ENCODE data around the gene UCHL5. TPM values are rescaled to one million over a fixed set of nuclear protein-coding genes. Genes with fewer than 3 reads are reported as not detected.
"Not testable (repeated sequence)": the region's sequence is repeated elsewhere in the genome, so short reads cannot be mapped to it uniquely, and the experiment has no call there.

UCHL5 gene
- total RNA-seq, 1 donor from 2014 or later, result 28.5 TPM

DNA sequence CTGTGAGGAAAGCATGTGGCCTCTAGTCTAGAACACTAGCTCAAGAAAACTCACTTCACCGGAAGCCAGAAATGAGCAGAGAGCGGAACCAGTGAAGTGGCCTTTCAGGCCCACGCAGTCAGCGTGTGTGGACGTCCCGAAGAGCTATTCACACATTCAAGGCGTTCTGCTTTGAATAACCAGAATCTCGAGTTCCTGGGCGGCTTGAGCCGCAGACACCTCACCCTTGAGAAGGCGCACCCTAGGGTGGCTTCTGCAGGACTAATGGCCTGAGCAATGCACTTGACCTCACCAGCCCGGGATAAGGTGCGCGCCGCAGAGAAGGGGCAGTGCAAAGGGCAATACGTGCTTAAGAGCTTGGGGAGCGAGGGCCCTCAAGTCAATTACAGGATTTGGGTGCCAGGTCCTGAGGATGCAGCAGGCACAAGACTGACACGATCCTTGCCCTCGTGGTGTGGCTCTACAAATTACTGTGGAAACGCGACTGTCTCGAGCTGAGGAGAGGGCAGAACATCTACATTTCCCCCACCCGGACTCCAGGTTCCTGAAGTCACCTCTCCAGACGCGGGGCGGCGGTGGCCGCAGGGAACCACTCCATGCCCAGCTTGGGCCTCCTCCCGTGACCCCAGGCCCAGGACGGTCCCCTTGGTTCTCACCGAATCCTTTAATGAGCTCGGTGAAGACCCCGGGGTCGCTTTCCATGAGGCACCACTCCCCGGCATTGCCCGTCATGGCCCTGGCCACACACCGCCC is 455 bp downstream of the UCHL5 start:
- TF ChIP-seq, protein P1, sequence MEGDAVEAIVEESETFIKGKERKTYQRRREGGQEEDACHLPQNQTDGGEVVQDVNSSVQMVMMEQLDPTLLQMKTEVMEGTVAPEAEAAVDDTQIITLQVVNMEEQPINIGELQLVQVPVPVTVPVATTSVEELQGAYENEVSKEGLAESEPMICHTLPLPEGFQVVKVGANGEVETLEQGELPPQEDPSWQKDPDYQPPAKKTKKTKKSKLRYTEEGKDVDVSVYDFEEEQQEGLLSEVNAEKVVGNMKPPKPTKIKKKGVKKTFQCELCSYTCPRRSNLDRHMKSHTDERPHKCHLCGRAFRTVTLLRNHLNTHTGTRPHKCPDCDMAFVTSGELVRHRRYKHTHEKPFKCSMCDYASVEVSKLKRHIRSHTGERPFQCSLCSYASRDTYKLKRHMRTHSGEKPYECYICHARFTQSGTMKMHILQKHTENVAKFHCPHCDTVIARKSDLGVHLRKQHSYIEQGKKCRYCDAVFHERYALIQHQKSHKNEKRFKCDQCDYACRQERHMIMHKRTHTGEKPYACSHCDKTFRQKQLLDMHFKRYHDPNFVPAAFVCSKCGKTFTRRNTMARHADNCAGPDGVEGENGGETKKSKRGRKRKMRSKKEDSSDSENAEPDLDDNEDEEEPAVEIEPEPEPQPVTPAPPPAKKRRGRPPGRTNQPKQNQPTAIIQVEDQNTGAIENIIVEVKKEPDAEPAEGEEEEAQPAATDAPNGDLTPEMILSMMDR (IDR thresholded peaks at IDR 0.05; ENCODE audit: unreplicated experiment), result no peak
- Mint-ChIP-seq H3K4me3 (ENCODE audit: low read depth) (peak overlapping the region; percentile 99), H3K27ac (peak overlapping the region; percentile 98), H3K27me3 (no peaks in the 10 kb centered on the region), H3K9me3 (ENCODE audit: low read depth) (no peaks in the 10 kb centered on the region), H3K36me3 (ENCODE audit: insufficient read depth) (peaks cover 5% of the 10 kb centered on the region), H3K4me1 (ENCODE audit: low read depth) (peaks cover 22% of the 10 kb centered on the region)
- peak; percentile 11 for DNase-seq (ENCODE audit: low spot score, unreplicated experiment)

DNA sequence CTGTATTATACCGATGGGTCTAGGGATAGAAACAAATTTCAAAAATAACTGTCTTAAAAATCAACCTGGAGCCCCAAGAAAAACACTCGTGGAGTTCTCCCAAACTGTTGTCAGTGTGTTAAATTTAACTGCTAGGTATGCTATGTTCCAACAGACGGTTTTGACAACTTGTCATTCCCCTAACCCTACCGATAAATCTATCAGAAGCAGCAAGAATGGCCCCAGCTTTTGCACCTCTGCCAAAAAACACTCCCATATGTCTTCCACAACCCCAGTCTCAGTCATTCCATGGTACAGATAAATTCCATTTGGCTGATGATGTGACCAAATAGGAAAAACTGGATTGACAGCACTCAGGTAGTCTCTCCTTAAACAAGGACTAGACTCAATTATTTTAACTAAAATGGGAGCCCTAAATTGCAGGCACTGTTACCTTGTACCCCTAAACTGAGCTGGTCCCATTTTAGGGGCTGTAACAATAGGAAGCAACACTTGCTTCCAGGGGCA is 4.9 kb downstream of the UCHL5 start:
- H3K4me3 Mint-ChIP-seq (ENCODE audit: low read depth), result no peak overlapping the region
- no peak for DNase-seq (ENCODE audit: low spot score, unreplicated experiment)
- H3K9me3 Mint-ChIP-seq (ENCODE audit: low read depth), result no peaks in the 10 kb centered on the region
- H3K4me1 Mint-ChIP-seq (ENCODE audit: low read depth), result peaks cover 10% of the 10 kb centered on the region
- H3K27me3 Mint-ChIP-seq, result no peaks in the 10 kb centered on the region
- H3K27ac Mint-ChIP-seq, result no peak overlapping the region
- H3K36me3 Mint-ChIP-seq (ENCODE audit: insufficient read depth), result peaks cover 1% of the 10 kb centered on the region
- TF ChIP-seq, protein P1 (IDR thresholded peaks at IDR 0.05; ENCODE audit: unreplicated experiment), result no peak

DNA sequence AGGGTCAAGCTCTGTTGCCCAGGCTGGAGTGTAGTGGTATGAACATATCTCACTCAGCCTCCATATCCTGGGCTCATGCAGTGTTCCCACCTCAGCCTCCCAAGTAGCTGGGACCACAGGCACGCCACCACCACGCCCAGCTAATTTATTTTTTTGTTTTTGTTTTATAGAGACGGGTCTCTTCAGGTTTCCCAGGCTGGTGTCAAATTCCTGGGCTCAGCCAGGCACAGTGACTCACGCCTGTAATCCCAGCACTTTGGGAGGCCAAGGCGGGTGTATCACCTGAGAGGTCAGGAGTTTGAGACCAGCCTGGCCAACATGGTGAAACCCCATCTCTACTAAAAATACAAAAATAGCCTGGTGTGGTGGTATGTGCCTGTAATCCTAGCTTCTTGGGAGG is 10.2 kb downstream of the UCHL5 start:
- not testable (repeated sequence) for H3K27ac Mint-ChIP-seq; H3K36me3 Mint-ChIP-seq (ENCODE audit: insufficient read depth); DNase-seq (ENCODE audit: low spot score, unreplicated experiment); H3K9me3 Mint-ChIP-seq (ENCODE audit: low read depth); H3K4me3 Mint-ChIP-seq (ENCODE audit: low read depth); H3K4me1 Mint-ChIP-seq (ENCODE audit: low read depth); H3K27me3 Mint-ChIP-seq

DNA sequence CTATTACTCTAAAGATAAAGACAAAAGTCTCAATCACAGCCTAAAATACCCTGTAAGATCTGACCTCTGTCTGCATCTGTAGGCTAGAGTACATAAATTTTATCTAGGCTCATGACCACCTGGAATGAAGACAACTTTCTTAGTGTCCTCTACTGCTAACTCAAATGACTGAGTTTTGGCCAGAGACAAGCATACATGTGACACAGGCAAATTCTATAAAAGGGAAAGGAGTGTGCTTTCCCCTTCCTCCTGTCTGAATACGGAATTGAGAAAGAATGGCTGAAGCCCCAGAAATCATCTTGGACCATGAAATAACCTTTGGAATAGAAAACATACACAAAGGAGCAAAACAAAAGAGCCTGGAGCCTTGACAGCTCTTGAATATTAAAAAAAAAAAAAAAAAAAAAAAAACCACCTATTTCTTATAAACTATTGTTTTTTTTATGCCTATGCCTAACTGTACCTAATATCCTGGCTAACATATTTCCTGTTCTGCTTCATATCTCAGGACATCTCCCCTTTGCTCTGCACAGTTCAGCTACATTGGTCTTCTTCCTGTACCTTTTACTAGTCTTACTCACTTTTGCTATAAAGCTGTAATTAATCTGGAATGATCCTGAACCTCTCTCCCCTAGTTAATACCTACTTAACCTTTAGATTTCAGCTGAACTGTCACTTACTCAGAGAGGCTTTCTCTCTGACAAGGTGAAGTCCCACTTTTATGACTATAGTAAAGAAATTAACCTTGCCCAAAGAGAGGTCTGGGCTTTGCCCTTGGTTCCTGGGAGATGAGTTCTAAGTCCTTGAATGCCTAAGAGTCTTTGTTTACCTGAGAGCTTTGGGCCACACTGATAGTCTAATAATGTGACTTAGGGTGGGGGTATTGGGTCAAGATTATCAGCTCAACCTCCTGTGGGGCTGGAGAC is 16.1 kb downstream of the UCHL5 start:
- peaks cover 9% of the 10 kb centered on the region for H3K36me3 Mint-ChIP-seq (ENCODE audit: insufficient read depth)
- no peak for DNase-seq (ENCODE audit: low spot score, unreplicated experiment)
- no peaks in the 10 kb centered on the region for H3K4me1 Mint-ChIP-seq (ENCODE audit: low read depth)
- no peak overlapping the region for H3K4me3 Mint-ChIP-seq (ENCODE audit: low read depth)
- no peak overlapping the region for H3K27ac Mint-ChIP-seq
- TF ChIP-seq, protein P1 (IDR thresholded peaks at IDR 0.05; ENCODE audit: unreplicated experiment), result no peak
- H3K27me3 Mint-ChIP-seq, result no peaks in the 10 kb centered on the region
- H3K9me3 Mint-ChIP-seq (ENCODE audit: low read depth), result no peaks in the 10 kb centered on the region

DNA sequence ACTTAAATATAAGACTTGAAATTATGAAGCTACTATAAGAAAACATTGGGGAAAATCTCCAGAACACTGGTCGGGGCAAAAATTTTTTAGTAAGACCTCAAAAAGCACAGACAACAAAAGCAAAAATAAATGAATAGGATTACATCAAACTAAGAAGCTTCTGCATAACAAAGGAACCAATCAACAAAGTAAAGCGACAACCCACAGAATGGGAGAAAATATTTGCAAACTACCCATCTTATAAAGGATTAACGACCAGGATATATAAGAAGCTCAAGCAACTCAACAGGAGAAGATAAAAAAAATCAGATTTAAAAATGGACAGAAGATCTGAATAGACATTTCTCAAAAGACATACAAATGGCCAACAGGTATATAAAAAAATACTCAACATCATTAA is 19.1 kb downstream of the UCHL5 start:
- Mint-ChIP-seq H3K4me3 (ENCODE audit: low read depth) (no peak overlapping the region), H3K27ac (peak overlapping the region; percentile 43), H3K27me3 (no peaks in the 10 kb centered on the region), H3K36me3 (ENCODE audit: insufficient read depth) (peaks cover 17% of the 10 kb centered on the region), H3K9me3 (ENCODE audit: low read depth) (peaks cover 11% of the 10 kb centered on the region), H3K4me1 (ENCODE audit: low read depth) (peaks cover 9% of the 10 kb centered on the region)
- TF ChIP-seq, protein P1 (IDR thresholded peaks at IDR 0.05; ENCODE audit: unreplicated experiment), result no peak
- DNase-seq (ENCODE audit: low spot score, unreplicated experiment), result no peak
